ENCODE measurements around the gene XNDC1N.

Gene XNDC1N

GRCh38 chr11:71946144-71946571, 17.8 kb upstream of the XNDC1N start:
- DNase-seq (ENCODE audit: low spot score) = peak; percentile 16
- no peaks in the 10 kb centered on the region for H3K27me3 Mint-ChIP-seq (ENCODE audit: low read depth)
- peaks cover 4% of the 10 kb centered on the region for H3K36me3 Mint-ChIP-seq (ENCODE audit: low read depth)
- H3K4me3 Mint-ChIP-seq = no peak overlapping the region
- peaks cover 7% of the 10 kb centered on the region for H3K4me1 Mint-ChIP-seq (ENCODE audit: low read depth)
- H3K27ac Mint-ChIP-seq = no peak overlapping the region
- no peaks in the 10 kb centered on the region for H3K9me3 Mint-ChIP-seq

- no peaks in the 10 kb centered on the region for H3K9me3 Mint-ChIP-seq
- H3K4me1 Mint-ChIP-seq (ENCODE audit: low read depth) = no peaks in the 10 kb centered on the region
- H3K36me3 Mint-ChIP-seq (ENCODE audit: low read depth) = peaks cover 4% of the 10 kb centered on the region
- H3K27me3 Mint-ChIP-seq (ENCODE audit: low read depth) = no peaks in the 10 kb centered on the region
- DNase-seq (ENCODE audit: low spot score) = no peak
- H3K4me3 Mint-ChIP-seq = no peak overlapping the region
- no peak overlapping the region for H3K27ac Mint-ChIP-seq
Measured at GRCh38 chr11:71940561-71941219, 12.3 kb upstream of the XNDC1N start.

- no peak overlapping the region for H3K4me3 Mint-ChIP-seq
Measured at GRCh38 chr11:71937826-71938225, 9.4 kb upstream of the XNDC1N start.

GRCh38 chr11:71936825-71937224, 8.4 kb upstream of the XNDC1N start:
- H3K4me1 Mint-ChIP-seq (ENCODE audit: low read depth) = peaks cover 6% of the 10 kb centered on the region
- H3K9me3 Mint-ChIP-seq = no peaks in the 10 kb centered on the region
- H3K4me3 Mint-ChIP-seq = no peak overlapping the region
- DNase-seq (ENCODE audit: low spot score) = no peak
- H3K36me3 Mint-ChIP-seq (ENCODE audit: low read depth) = peaks cover 4% of the 10 kb centered on the region
- H3K27me3 Mint-ChIP-seq (ENCODE audit: low read depth) = no peaks in the 10 kb centered on the region
- no peak overlapping the region for H3K27ac Mint-ChIP-seq

More at GRCh38 chr11:71937826-71938225, 9.4 kb upstream of the XNDC1N start:
- H3K36me3 Mint-ChIP-seq (ENCODE audit: low read depth) = peaks cover 4% of the 10 kb centered on the region
- H3K4me1 Mint-ChIP-seq (ENCODE audit: low read depth) = peaks cover 6% of the 10 kb centered on the region
- H3K27ac Mint-ChIP-seq = no peak overlapping the region
- DNase-seq (ENCODE audit: low spot score) = no peak
- no peaks in the 10 kb centered on the region for H3K9me3 Mint-ChIP-seq
- H3K27me3 Mint-ChIP-seq (ENCODE audit: low read depth) = no peaks in the 10 kb centered on the region

- no peaks in the 10 kb centered on the region for H3K9me3 Mint-ChIP-seq
- H3K27ac Mint-ChIP-seq = no peak overlapping the region
- DNase-seq (ENCODE audit: low spot score) = no peak
- H3K4me3 Mint-ChIP-seq = no peak overlapping the region
- H3K36me3 Mint-ChIP-seq (ENCODE audit: low read depth) = peaks cover 4% of the 10 kb centered on the region
- peaks cover 17% of the 10 kb centered on the region for H3K4me1 Mint-ChIP-seq (ENCODE audit: low read depth)
- no peaks in the 10 kb centered on the region for H3K27me3 Mint-ChIP-seq (ENCODE audit: low read depth)
Measured at GRCh38 chr11:71935338-71935925, 7.0 kb upstream of the XNDC1N start.

GRCh38 chr11:71934213-71934612, 5.8 kb upstream of the XNDC1N start:
- Mint-ChIP-seq H3K27me3 (ENCODE audit: low read depth) (no peaks in the 10 kb centered on the region), H3K4me3 (no peak overlapping the region), H3K36me3 (ENCODE audit: low read depth) (peaks cover 2% of the 10 kb centered on the region), H3K9me3 (no peaks in the 10 kb centered on the region), H3K27ac (no peak overlapping the region), H3K4me1 (ENCODE audit: low read depth) (peaks cover 30% of the 10 kb centered on the region)
- no peak for DNase-seq (ENCODE audit: low spot score)

- no peak overlapping the region for H3K4me3 Mint-ChIP-seq
- H3K27ac Mint-ChIP-seq = no peak overlapping the region
Measured at GRCh38 chr11:71933141-71933933, 4.9 kb upstream of the XNDC1N start.

GRCh38 chr11:71931245-71931602, 2.8 kb upstream of the XNDC1N start:
- Mint-ChIP-seq H3K27ac (no peak overlapping the region), H3K4me1 (ENCODE audit: low read depth) (peaks cover 35% of the 10 kb centered on the region), H3K4me3 (no peak overlapping the region)

More at GRCh38 chr11:71933141-71933933, 4.9 kb upstream of the XNDC1N start:
- peaks cover 32% of the 10 kb centered on the region for H3K4me1 Mint-ChIP-seq (ENCODE audit: low read depth)
- no peaks in the 10 kb centered on the region for H3K27me3 Mint-ChIP-seq (ENCODE audit: low read depth)
- DNase-seq (ENCODE audit: low spot score) = no peak
- peaks cover 4% of the 10 kb centered on the region for H3K36me3 Mint-ChIP-seq (ENCODE audit: low read depth)
- no peaks in the 10 kb centered on the region for H3K9me3 Mint-ChIP-seq

GRCh38 chr11:71930556-71931244, 2.3 kb upstream of the XNDC1N start:
- no peak for DNase-seq (ENCODE audit: low spot score)
- peak overlapping the region; percentile 95 for H3K4me3 Mint-ChIP-seq
- H3K27ac Mint-ChIP-seq = no peak overlapping the region

More at GRCh38 chr11:71931245-71931602, 2.8 kb upstream of the XNDC1N start:
- no peaks in the 10 kb centered on the region for H3K9me3 Mint-ChIP-seq
- H3K36me3 Mint-ChIP-seq (ENCODE audit: low read depth) = peaks cover 4% of the 10 kb centered on the region
- H3K27me3 Mint-ChIP-seq (ENCODE audit: low read depth) = no peaks in the 10 kb centered on the region
- DNase-seq (ENCODE audit: low spot score) = no peak

GRCh38 chr11:71929491-71929890, 1.1 kb upstream of the XNDC1N start:
- peak overlapping the region; percentile 98 for H3K27ac Mint-ChIP-seq
- H3K4me3 Mint-ChIP-seq = peak overlapping the region; percentile 95
- H3K36me3 Mint-ChIP-seq (ENCODE audit: low read depth) = peaks cover 8% of the 10 kb centered on the region

More at GRCh38 chr11:71930556-71931244, 2.3 kb upstream of the XNDC1N start:
- H3K9me3 Mint-ChIP-seq = no peaks in the 10 kb centered on the region
- H3K27me3 Mint-ChIP-seq (ENCODE audit: low read depth) = no peaks in the 10 kb centered on the region
- peaks cover 5% of the 10 kb centered on the region for H3K36me3 Mint-ChIP-seq (ENCODE audit: low read depth)
- peaks cover 35% of the 10 kb centered on the region for H3K4me1 Mint-ChIP-seq (ENCODE audit: low read depth)

GRCh38 chr11:71928737-71929443, 496 bp upstream of the XNDC1N start, which contains the start of gene RNF121:
TSS of gene RNF121 (plus strand) at chr11:71929046. CDS start at chr11:71929062, 16 bp downstream.
- DNase-seq (ENCODE audit: low spot score) = peak; percentile 98
- no peaks in the 10 kb centered on the region for H3K27me3 Mint-ChIP-seq (ENCODE audit: low read depth)
- H3K4me3 Mint-ChIP-seq = peak within 1 kb of the TSS; percentile 95
- H3K4me1 Mint-ChIP-seq (ENCODE audit: low read depth) = peaks cover 31% of the 10 kb centered on the region
- no peaks in the 10 kb centered on the region for H3K9me3 Mint-ChIP-seq
- H3K36me3 Mint-ChIP-seq (ENCODE audit: low read depth) = peaks cover 8% of the 10 kb centered on the region
- peak within 1 kb of the TSS; percentile 98 for H3K27ac Mint-ChIP-seq

More at GRCh38 chr11:71929491-71929890, 1.1 kb upstream of the XNDC1N start:
- H3K27me3 Mint-ChIP-seq (ENCODE audit: low read depth) = no peaks in the 10 kb centered on the region
- no peak for DNase-seq (ENCODE audit: low spot score)
- no peaks in the 10 kb centered on the region for H3K9me3 Mint-ChIP-seq
- peaks cover 35% of the 10 kb centered on the region for H3K4me1 Mint-ChIP-seq (ENCODE audit: low read depth)

- H3K36me3 Mint-ChIP-seq (ENCODE audit: low read depth) = peaks cover 45% of the 10 kb centered on the region
- no peaks in the 10 kb centered on the region for H3K9me3 Mint-ChIP-seq
- no peak overlapping the region for H3K4me3 Mint-ChIP-seq
- peak overlapping the region; percentile 16 for H3K27ac Mint-ChIP-seq
- H3K27me3 Mint-ChIP-seq (ENCODE audit: low read depth) = no peaks in the 10 kb centered on the region
- no peak for DNase-seq (ENCODE audit: low spot score)
- peaks cover 18% of the 10 kb centered on the region for H3K4me1 Mint-ChIP-seq (ENCODE audit: low read depth)
Measured at GRCh38 chr11:71917646-71918140, 10.7 kb downstream of the XNDC1N start.

- no peak overlapping the region for H3K4me3 Mint-ChIP-seq
- no peaks in the 10 kb centered on the region for H3K9me3 Mint-ChIP-seq
- peak; percentile 26 for DNase-seq (ENCODE audit: low spot score)
- peak overlapping the region; percentile 51 for H3K27ac Mint-ChIP-seq
- peaks cover 56% of the 10 kb centered on the region for H3K36me3 Mint-ChIP-seq (ENCODE audit: low read depth)
- H3K27me3 Mint-ChIP-seq (ENCODE audit: low read depth) = no peaks in the 10 kb centered on the region
- peaks cover 29% of the 10 kb centered on the region for H3K4me1 Mint-ChIP-seq (ENCODE audit: low read depth)
Measured at GRCh38 chr11:71914617-71915189, 13.7 kb downstream of the XNDC1N start.

Measured in T-helper 2 cell treated with Interferon-gamma antibody and Interleukin-4, amounts not matched to agents 5 μg/mL and 100 μg/mL, for 36 hours (primary cell).